HPDE6-E6E7 (cell line): ENCODE measurements around the gene TWIST1.

Experiments used
- DNase-seq: peaks from one replicate; pipeline ENCODE4 v3.0.0; 2011; ENCODE audit warnings: missing footprints; ENCODE audit errors: extremely low spot score

Gene TWIST1

DNA sequence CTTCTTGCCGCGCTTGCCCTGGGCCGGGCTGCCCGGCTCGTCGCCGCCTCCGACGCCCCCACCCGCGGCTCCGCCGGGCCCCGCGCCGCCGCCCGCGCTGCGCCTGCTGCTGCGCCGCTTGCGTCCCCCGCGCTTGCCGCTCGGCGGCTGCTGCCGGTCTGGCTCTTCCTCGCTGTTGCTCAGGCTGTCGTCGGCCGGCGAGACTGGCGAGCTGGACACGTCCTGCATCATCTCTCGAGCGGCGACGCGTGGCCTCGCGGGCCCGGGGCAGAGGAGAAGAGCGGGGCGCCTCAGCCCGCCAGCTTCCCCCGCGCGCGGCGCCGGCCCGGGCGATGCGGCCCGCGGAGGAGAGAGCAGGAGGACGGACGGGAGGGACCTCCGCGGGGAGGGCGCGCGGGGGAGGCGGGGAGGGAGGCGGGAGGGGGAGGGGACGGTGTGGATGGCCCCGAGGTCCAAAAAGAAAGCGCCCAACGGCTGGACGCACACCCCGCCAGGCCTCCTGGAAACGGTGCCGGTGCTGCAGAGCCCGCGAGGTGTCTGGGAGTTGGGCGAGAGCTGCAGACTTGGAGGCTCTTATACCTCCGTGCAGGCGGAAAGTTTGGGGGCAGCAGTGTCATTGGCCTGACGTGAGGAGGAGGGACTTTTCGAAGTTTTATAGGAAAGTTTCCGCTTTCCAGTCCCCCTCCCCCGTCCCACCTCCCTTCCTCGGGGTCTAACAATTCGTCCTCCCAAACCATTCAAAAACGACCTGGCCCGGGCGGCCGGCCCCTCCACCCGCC, at the start of gene TWIST1:
TSS of gene TWIST1 (minus strand) at position 546 of the 779 bp plus-strand sequence. CDS start at position 231, 315 bp downstream.
- no peak for DNase-seq

DNA sequence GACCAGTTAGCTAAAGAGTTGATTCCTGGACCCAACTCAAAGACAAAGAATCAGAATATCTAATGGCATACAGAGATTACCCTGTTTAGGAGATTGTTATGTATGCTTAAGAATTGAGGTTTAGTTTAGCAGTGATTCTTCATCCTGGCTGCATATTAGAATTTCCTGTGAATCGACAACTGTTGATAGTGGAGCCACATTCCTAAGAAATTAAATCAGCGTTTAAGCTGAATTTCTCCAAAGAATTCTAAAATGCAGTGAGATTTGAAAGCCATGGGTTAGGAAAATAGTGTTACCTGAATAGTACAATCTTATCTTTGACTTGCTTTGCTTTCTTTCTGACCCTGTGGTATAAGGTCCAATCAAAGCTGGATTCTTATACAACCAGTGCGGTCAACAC, 44.2 kb upstream of the TWIST1 start:
- no peak for DNase-seq

- no peak for DNase-seq
Measured at GRCh38 chr7:19146699-19147098, 29.3 kb upstream of the TWIST1 start.

DNA sequence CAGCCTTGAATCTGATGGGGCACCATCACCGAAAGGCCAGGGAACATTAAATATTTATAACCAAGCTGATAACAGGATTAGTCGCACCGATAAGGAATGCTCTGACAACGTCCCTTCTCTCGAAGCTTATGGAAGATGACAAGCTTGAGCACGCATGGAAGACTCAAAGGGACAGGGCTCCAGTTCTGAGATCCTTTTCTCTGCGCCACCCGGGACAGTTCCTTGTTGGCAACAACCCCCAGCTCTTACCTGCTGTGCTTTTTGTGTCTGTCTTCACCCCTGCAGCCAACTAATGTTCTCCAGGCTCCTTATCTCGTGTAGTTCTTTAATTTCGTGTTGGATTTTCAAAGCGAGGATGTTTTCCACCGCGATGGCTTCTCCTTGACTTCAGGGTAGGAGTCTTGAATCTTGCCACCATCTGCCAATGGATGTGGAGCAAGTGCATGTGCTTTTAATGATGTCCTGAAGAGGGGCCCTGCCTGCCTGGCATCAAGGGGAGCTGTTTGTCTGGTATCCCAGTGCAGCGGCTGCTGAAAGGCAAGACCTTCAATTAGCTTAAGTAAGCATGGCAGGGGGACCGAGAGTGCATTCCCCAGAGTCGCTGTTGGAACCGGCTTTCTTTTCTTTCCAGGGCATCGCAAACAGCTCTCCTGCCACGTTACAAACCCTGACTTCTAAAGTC, 28.1 kb upstream of the TWIST1 start:
- no peak for DNase-seq

- DNase-seq, result no peak
Measured at GRCh38 chr7:19144661-19145433, 27.4 kb upstream of the TWIST1 start, which contains the start of gene FERD3L. FERD3L (minus strand) TSS chr7:19145421; CDS start chr7:19145362, 59 bp downstream.

DNA sequence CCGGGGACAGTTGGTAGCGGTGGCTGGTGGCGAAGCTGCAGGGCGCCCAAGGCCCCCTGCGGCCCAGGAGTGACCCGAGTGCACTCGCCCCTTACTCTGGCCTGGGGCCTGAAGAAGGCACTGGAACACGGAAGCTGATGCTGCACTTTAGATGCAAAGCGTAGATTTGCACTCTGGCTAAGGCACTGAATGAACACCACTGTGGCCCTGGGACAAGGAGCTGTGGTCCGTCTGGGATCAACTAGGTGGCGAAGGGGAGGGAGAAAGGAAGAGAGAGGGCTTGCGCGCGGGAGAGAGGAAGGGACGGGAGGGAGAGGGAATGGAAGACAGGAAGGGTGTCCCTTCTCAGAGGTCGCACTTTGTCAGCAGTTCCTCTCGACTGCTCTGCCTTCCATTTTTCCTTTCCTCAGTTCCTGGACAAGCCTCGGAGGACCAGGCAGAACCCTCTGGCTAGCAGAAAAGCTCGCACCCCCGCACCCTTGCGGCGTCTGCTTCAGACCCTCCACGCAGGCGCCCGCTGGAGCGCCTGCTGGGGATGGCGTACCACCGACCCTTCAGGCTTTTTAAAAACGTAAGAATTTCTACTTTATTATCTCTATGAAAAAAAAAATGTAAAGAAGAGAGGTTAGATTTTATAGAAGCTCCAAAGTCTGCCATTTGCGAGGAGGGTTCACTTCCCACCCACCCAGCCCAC, 26.6 kb upstream of the TWIST1 start:
- no peak for DNase-seq

GRCh38 chr7:19139706-19140327, 22.4 kb upstream of the TWIST1 start:
- DNase-seq, result no peak

- no peak for DNase-seq
Measured at GRCh38 chr7:19133886-19134285, 16.4 kb upstream of the TWIST1 start.

DNA sequence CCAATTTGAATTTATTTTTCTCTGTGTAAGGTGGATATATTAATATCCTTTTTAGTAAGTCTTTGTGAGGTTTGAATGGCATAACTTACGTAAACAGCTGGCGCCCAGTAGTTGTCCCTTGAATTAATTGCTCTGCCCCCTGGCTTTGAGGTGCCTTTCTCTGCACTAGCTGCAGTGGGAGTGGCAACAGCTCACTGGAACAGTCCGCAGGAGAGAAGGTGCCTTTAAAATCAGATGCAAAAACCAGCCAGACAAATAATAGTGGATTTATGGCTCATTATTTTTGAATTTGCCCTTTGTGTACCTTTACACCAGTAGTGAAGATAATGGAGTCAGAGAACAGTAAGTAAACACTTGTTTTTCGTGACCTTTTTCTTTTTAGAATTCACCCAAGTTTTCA, 16.0 kb upstream of the TWIST1 start:
- DNase-seq, result no peak

DNA sequence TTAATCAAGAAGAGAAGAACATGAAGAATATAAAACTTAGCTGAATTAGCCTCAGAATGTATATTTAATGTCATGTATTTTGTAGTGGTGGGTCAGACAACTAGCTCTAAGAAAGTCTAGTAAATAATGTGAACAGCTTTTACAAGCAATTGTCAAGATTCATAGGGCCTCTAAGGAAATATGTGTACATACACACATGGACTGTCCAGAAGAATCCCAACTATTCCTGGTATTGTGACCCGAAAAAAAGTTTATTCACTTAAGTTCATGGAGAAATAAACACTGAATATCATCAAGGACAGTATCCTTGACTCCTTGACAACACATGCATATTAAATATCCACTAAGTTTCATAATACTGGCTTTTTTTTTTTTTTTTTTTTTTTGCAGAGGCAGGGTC, 11.4 kb upstream of the TWIST1 start:
- DNase-seq, result no peak

GRCh38 chr7:19121977-19122588, 4.6 kb upstream of the TWIST1 start:
- no peak for DNase-seq

DNA sequence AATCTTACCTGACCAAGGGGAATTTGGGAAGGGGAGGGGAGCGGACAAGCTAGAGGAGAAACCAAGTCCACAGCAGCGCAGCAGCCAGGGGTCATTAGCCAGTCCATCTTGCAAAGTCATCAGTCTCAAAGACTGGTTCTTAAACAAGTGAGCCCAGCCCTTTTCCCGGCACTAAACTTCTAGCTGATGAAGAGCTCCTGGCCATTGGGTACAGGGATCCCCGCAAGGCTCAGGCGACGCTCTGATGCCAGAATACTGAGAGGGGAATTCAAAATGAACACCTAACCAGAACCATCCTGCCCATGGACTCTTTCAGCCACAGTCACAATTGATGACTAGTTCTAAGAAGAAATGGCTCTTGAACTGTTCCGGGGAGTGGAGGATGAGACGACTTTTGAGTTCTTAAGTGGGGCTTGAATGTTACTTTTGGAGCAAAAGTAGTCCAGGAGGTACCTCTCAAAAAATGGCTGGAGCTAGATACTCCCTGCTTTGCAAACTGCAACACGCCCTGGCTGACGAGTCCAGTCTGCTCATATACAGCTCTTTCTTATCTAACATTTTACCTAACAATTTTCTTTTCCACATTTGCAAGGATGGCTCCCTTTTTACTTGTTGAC, 2.5 kb upstream of the TWIST1 start:
- DNase-seq, result no peak

DNA sequence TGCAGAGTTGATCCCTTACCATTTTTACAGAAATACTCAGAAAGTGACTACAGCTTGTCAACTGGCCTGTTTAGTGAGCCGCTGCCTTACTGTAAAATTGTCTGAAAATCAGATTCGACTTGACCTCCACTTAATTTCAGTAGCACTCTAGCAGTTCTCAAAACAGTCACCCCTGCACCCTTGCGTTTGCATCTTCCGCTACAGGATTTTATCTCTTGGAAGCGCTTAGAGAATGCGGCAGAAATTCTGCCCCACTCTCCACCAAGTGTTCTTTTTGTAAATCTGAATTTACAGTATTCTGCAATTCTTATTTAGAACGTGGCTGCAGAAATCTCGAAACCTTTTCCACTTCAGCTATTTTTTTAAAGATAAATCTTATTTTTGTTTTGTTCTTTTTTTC, 1.9 kb upstream of the TWIST1 start:
- DNase-seq, result no peak

GRCh38 chr7:19118636-19119371, 1.4 kb upstream of the TWIST1 start:
- no peak for DNase-seq

- DNase-seq, result no peak
Measured at GRCh38 chr7:19117870-19118608, 603 bp upstream of the TWIST1 start.

DNA sequence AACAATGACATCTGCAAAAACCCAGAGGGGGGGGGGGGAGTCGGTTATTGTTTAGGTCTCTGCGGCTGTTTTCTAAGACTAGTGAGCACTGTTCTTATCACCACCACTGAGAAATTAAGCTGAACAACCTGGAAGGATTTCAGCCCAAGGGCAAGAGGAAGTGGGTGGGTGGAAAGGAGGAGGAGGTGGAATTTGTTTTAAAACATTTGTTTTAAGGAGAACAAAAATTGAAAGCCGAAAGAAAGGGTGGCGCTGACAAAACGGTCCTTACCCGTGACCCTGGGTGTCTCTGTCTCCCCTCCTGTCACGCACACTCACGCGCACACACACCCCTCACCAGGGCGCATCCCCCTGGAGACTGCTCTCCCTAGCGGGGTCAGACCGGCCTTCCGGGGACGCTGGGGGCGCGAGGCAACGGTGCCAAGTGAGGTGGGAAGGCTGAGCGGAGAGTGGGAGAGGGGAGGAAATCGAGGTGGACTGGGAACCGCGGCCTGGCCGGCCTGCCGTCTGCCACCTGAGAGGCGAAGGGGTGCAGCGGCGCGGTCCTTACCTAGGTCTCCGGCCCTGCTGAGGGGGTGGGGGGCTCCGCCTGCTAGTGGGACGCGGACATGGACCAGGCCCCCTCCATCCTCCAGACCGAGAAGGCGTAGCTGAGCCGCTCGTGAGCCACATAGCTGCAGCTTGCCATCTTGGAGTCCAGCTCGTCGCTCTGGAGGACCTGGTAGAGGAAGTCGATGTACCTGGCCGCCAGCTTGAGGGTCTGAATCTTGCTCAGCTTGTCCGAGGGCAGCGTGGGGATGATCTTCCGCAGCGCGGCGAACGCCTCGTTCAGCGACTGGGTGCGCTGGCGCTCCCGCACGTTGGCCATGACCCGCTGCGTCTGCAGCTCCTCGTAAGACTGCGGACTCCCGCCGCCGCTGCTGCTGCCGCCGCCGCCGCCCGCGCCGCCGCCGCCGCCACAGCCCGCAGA, 1.0 kb downstream of the TWIST1 start:
- DNase-seq, result no peak

GRCh38 chr7:19114551-19114855, 2.9 kb downstream of the TWIST1 start:
- no peak for DNase-seq
